K562 (cell line): Measurements from ENCODE around the gene UBE2H. TPM values are rescaled to one million over a fixed set of nuclear protein-coding genes. Genes with fewer than 3 reads are reported as not detected.

Source experiments
- ATAC-seq: fragments of 200-7000 bp; cut with Tn5 transposase; 3 replicates; pipeline ENCODE4 v1.9.1; 2020; ENCODE audit warnings: moderate library complexity
- BruUV-seq: library from RNA; stranded (reverse); fragments of 400-500 nt; replicated peaks from 2 replicates; lab custom pipeline; 2021; lab: Mats Ljungman, UMichigan
- CTCF ChIA-PET: fragments of 300-600 bp; formaldehyde crosslinking; extraction: SDS; loops from one replicate; lab custom pipeline; 2021; ENCODE audit warnings: low intra/inter-chr PET ratio; lab: Yijun Ruan, JAX
- POLR2A ChIA-PET: fragments of 300-600, 350-650 bp; sonication (Branson Sonifier 250); formaldehyde crosslinking; extraction: SDS; loops from one replicate; lab custom pipeline; 2021; ENCODE audit warnings: antibody characterized with exemption, inconsistent platforms; lab: Yijun Ruan, JAX
- DNase-seq, 4 experiments: peaks; one replicate each; pipeline versions ENCODE4 v3.0.0 to v3.0.0-alpha.2; 2011 to 2018; ENCODE audit warnings: low spot score in 3 of 4, mixed read lengths in 3 of 4; ENCODE audit errors: extremely low read depth in 1 of 4
- FAIRE-seq: peaks from 2 replicates; lab custom pipeline; 2011; peaks lifted over from hg19 to GRCh38; lab: Jason Lieb, UNC
- H2AFZ ChIP-seq: 2 replicates; pipeline ENCODE4 v1.6.0; 2011; ENCODE audit warnings: low read depth, low read length, control low read depth, inconsistent platforms
- H3K27ac ChIP-seq: fragments of 200-600 bp; 3 replicates; pipeline ENCODE4 v1.8.0; 2011; ENCODE audit warnings: low read depth, mild to moderate bottlenecking, control low read depth, inconsistent platforms, low read length, moderate library complexity, mixed read lengths; ENCODE audit errors: extremely low read depth
- H3K27me3 ChIP-seq, 2 experiments: fragments of 300-600 bp in 1 of 2; 2 replicates in 1 of 2; 3 replicates in 1 of 2; pipeline versions ENCODE4 v1.6.0 to v1.8.0; 2011; ENCODE audit warnings: inconsistent platforms in 2 of 2, low read length in 2 of 2, mild to moderate bottlenecking in 1 of 2, mixed read lengths in 1 of 2, moderate library complexity in 1 of 2; ENCODE audit not compliant: control insufficient read depth in 2 of 2, insufficient read depth in 2 of 2
- H3K36me3 ChIP-seq: fragments of 300-600 bp; 3 replicates; pipeline ENCODE4 v1.8.0; 2011; ENCODE audit warnings: mild to moderate bottlenecking, low read length, inconsistent platforms; ENCODE audit not compliant: control insufficient read depth, insufficient read depth
- H3K4me1 ChIP-seq, 2 experiments: fragments of 200-600 bp in 1 of 2; replicated peaks in 1 of 2; 2 replicates in 1 of 2; 3 replicates in 1 of 2; pipeline versions ENCODE4 v1.5.1 to v1.8.0; 2011; ENCODE audit warnings: inconsistent platforms in 2 of 2, low read length in 2 of 2, mild to moderate bottlenecking in 1 of 2, mixed read lengths in 1 of 2, moderate library complexity in 1 of 2; ENCODE audit not compliant: control insufficient read depth in 2 of 2, insufficient read depth in 2 of 2
- H3K4me2 ChIP-seq: 2 replicates; pipeline ENCODE4 v1.6.1; 2011; ENCODE audit warnings: low read length, control low read depth, inconsistent platforms, mixed read lengths; ENCODE audit not compliant: insufficient read depth
- H3K4me3 ChIP-seq: fragments of 200-600 bp; sonication (generic), shearing (Covaris generic); 2 replicates; pipeline ENCODE4 v1.5.1; 2016; ENCODE audit warnings: control low read depth, inconsistent platforms
- H3K79me2 ChIP-seq: fragments of 200-600 bp; 3 replicates; pipeline ENCODE4 v1.8.0; 2011; ENCODE audit warnings: low read length, inconsistent platforms; ENCODE audit not compliant: control insufficient read depth, insufficient read depth
- H3K9ac ChIP-seq, 2 experiments: 2 replicates each; pipeline versions ENCODE4 v1.6.0 to v1.6.1; 2011; ENCODE audit warnings: low read depth in 2 of 2, low read length in 2 of 2, control low read depth in 1 of 2, inconsistent platforms in 1 of 2, mild to moderate bottlenecking in 1 of 2, mixed read lengths in 1 of 2; ENCODE audit not compliant: insufficient read depth in 1 of 2
- H3K9me1 ChIP-seq: one replicate; pipeline ENCODE4 v1.6.0; 2011; ENCODE audit warnings: inconsistent platforms, mild to moderate bottlenecking, low read length, moderate library complexity; ENCODE audit not compliant: control insufficient read depth, insufficient read depth
- H3K9me3 ChIP-seq: replicated peaks from 2 replicates; pipeline ENCODE4 v1.5.1; 2011; ENCODE audit warnings: low read depth, low read length, inconsistent platforms; ENCODE audit not compliant: control insufficient read depth, insufficient read depth
- H4K20me1 ChIP-seq: replicated peaks from 2 replicates; pipeline ENCODE4 v1.6.1; 2011; ENCODE audit warnings: low read length, inconsistent platforms, mixed read lengths; ENCODE audit not compliant: control insufficient read depth, insufficient read depth
- CEBPG ChIP-seq, 3 experiments: fragments of 200-800 bp in 1 of 3; sonication (Bioruptor generic) in 1 of 3; sonication (generic) in 1 of 3; formaldehyde crosslinking in 1 of 3; IDR thresholded peaks in 2 of 3; conservative IDR thresholded peaks in 1 of 3; 2 replicates each; pipeline versions ENCODE4 v1.6.1 to v1.8.0; 2016 to 2022; ENCODE audit warnings: missing compliant biosample characterization in 2 of 3, missing genetic modification characterization in 2 of 3, mild to moderate bottlenecking in 1 of 3, missing genetic modification reagents in 1 of 3
- MEIS2 ChIP-seq: fragments of 450-650 bp; IDR thresholded peaks from 2 replicates; pipeline ENCODE4 v1.6.1; 2014; ENCODE audit warnings: mild to moderate bottlenecking; ENCODE audit not compliant: partially characterized antibody
- NRF1 ChIP-seq, 2 experiments: fragments of 450-650 bp; IDR thresholded peaks in 1 of 2; conservative IDR thresholded peaks in 1 of 2; 2 replicates each; pipeline ENCODE4 v1.6.1; 2014; ENCODE audit warnings: mild to moderate bottlenecking in 2 of 2
- SRSF7 ChIP-seq: fragments of 200-400 bp; formaldehyde crosslinking; optimal IDR thresholded peaks from 2 replicates; pipeline ENCODE3; 2017; ENCODE audit warnings: mild to moderate bottlenecking, low read depth, low read length
- ZNF133 ChIP-seq: fragments of 250-450 bp; sonication (Bioruptor Pico); IDR thresholded peaks from 2 replicates; pipeline ENCODE4 v1.4.0; 2020; ENCODE audit warnings: mild to moderate bottlenecking
- ZNF408 ChIP-seq: fragments of 250-450 bp; sonication (Bioruptor Pico); IDR thresholded peaks from 2 replicates; pipeline ENCODE4 v1.4.0; 2020; ENCODE audit warnings: low read depth, mild to moderate bottlenecking, moderate library complexity
- WGBS: fragments of 100-300 bp; shearing (Covaris generic); methylation state at CpG from one replicate; pipeline ENCODE4 v1.1.6; 2016; ENCODE audit warnings: low coverage, mixed read lengths; ENCODE audit not compliant: insufficient coverage; ENCODE audit errors: missing lambda C conversion rate; 5-methylcytosine and 5-hydroxymethylcytosine counted together
- in situ Hi-C: fragments of 300-500 bp; cut with MboI; formaldehyde crosslinking; loops from 4 replicates; pipeline ENCODE4 v1.15.0; 2018; ENCODE audit warnings: inconsistent platforms, mixed read lengths
- intact Hi-C: fragments of 100-400 bp; cut with micrococcal nuclease; formaldehyde crosslinking; loops from 2 replicates; pipeline ENCODE4 v1.14.2; 2022
- polyA plus RNA-seq, 8 experiments: library from polyadenylated mRNA; depleted of rRNA in 4 of 8; stranded (reverse) in 5 of 8; unstranded in 3 of 8; fragments of >200 nt; fragmentation: Nextera tagmentation in 2 of 8; fragmentation: Illumina TruSeq in 1 of 8; extraction: Ambion mirVana in 2 of 8; extraction: Trizol in 1 of 8; gene quantifications; 2 replicates each; pipeline versions ENCODE4 v1.2.1 to v1.2.3, GENCODE V29; 2011 to 2014; ENCODE audit warnings: inconsistent platforms in 1 of 8, missing spikeins in 1 of 8
- total RNA-seq, 7 experiments: library from RNA; depleted of rRNA in 6 of 7; stranded (reverse); fragments of >200 nt in 6 of 7; fragmentation: Illumina TruSeq in 2 of 7; extraction: Trizol in 2 of 7; gene quantifications; 2 replicates each; pipeline versions ENCODE4 v1.2.1 to v1.2.3, GENCODE V29; 2011 to 2021; ENCODE audit warnings: low replicate concordance in 1 of 7
- TF ChIP-seq, protein P1 (sequence below): IDR thresholded peaks from 2 replicates; pipeline ENCODE4 v1.6.1; 2011; ENCODE audit warnings: borderline replicate concordance, low read depth, mild to moderate bottlenecking, moderate library complexity, low read length; ENCODE audit not compliant: insufficient read depth, poor library complexity, severe bottlenecking
- TF ChIP-seq, protein P2 (sequence below): sonication (generic); formaldehyde crosslinking; IDR thresholded peaks from 2 replicates; pipeline ENCODE4 v1.8.0; 2022; ENCODE audit warnings: missing genetic modification reagents, mild to moderate bottlenecking, moderate library complexity, borderline replicate concordance
- TF ChIP-seq, protein P3 (sequence below), 2 experiments: fragments of 250-450 bp in 1 of 2; fragments of 450-650 bp in 1 of 2; sonication (Bioruptor Pico) in 1 of 2; IDR thresholded peaks; 2 replicates each; pipeline versions ENCODE4 v1.6.1 to v1.8.0; 2016 to 2021; ENCODE audit warnings: mild to moderate bottlenecking in 2 of 2, moderate library complexity in 2 of 2, missing compliant biosample characterization in 1 of 2, missing genetic modification characterization in 1 of 2
- TF ChIP-seq, protein P4 (sequence below): fragments of 250-450 bp; sonication (Bioruptor Pico); IDR thresholded peaks from 2 replicates; pipeline ENCODE4 v1.8.0; 2022; ENCODE audit warnings: inconsistent platforms
- TF ChIP-seq, protein P5 (sequence below): fragments of 450-650 bp; IDR thresholded peaks from 2 replicates; pipeline ENCODE4 v1.6.1; 2016

UBE2H gene
- total and polyA plus RNA-seq, 9 of the 15 experiments (the other 6 are each of a cell fraction or from before 2014, with no cell fraction given): 6.3 to 33.0 (median 13.3) TPM

DNA sequence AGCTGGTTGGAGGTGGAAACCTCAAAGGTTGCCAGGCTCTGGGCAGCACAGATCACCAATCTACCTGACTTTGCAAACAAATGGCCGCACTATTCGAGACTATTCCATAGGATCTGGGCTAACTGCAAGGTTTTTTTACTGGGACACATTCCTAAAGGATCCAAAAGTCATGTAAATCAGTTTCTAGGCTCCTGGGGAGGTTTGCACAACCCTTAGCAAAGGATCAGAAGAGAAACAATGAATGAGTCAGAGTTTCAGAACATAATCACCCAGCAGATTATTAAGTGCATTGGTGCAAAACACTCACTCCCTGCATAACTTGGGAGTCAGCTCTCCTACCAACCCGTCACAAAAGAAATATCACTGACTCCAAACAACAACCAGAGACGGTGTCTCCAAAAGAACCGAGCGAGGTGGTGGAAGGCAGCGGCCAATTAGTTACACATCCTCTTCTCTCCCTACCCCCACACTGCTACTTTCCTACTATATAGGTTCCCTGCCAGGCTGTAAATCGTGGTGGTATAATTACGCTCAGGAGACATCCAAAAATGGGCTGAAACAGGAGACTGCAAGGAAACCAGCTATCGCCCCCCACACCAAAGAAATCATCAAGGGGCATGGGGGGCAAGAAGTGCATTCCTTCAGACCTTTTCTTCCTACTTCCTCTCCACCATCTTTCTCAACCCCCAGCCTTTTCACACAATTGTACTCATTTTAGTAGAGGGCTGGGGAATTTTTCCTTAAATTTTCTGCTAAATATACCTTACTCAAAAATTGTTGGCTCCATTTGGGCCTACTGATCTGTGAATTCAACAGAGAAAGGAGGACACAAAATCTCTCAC is 3.2 kb downstream of the UBE2H start:
- Histone ChIP-seq H3K4me3 (no peak overlapping the region), H3K4me2 (peak overlapping the region; percentile 61), H3K9me3 (no peaks in the 10 kb centered on the region), H3K27ac (peak overlapping the region; percentile 12; the same call in 2 of the 3 replicates), H2AFZ (peak overlapping the region; percentile 63), H3K9me1 (no peaks in the 10 kb centered on the region), H4K20me1 (peaks cover 4% of the 10 kb centered on the region; the same call in 1 of the 2 replicates), H3K36me3 (no peaks in the 10 kb centered on the region), H3K27me3 (no peaks in the 10 kb centered on the region), H3K4me1 (peaks cover 46 to 51% of the 10 kb centered on the region in 2 experiments), H3K9ac (peak overlapping the region; percentile 1 to 3; a peak in 1 of 4 replicates), H3K79me2 (peaks cover 21% of the 10 kb centered on the region)
- in situ Hi-C loops (no loop called here), intact Hi-C loops (loop anchor here (2.0 to 5.0 kb wide), 3 partner anchors 69 to 119 kb away; no protein-coding TSS in a partner anchor)
- POLR2A ChIA-PET: interaction anchor here (0.5 to 2.5 kb wide), 13 partner anchors 9 to 347 kb away, joined by 3 to 19 read pairs (median 3); no protein-coding TSS in a partner anchor
- BruUV-seq: no TSS peak
- ATAC-seq (no peak), FAIRE-seq (no peak), DNase-seq (peak in 1 of 4 experiments; percentile 10)
- WGBS: 61% methylated on average over 10 of the region's 10 CpGs
- CTCF ChIA-PET: interaction anchor here (0.5 kb wide), 1 partner anchor 101 kb away, joined by 3 read pairs; no protein-coding TSS in a partner anchor
- TF ChIP-seq ZNF408 (CRISPR knock-in tag): no peak
- TF ChIP-seq, protein P1, sequence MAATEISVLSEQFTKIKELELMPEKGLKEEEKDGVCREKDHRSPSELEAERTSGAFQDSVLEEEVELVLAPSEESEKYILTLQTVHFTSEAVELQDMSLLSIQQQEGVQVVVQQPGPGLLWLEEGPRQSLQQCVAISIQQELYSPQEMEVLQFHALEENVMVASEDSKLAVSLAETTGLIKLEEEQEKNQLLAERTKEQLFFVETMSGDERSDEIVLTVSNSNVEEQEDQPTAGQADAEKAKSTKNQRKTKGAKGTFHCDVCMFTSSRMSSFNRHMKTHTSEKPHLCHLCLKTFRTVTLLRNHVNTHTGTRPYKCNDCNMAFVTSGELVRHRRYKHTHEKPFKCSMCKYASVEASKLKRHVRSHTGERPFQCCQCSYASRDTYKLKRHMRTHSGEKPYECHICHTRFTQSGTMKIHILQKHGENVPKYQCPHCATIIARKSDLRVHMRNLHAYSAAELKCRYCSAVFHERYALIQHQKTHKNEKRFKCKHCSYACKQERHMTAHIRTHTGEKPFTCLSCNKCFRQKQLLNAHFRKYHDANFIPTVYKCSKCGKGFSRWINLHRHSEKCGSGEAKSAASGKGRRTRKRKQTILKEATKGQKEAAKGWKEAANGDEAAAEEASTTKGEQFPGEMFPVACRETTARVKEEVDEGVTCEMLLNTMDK: no peak
- TF ChIP-seq, protein P2, sequence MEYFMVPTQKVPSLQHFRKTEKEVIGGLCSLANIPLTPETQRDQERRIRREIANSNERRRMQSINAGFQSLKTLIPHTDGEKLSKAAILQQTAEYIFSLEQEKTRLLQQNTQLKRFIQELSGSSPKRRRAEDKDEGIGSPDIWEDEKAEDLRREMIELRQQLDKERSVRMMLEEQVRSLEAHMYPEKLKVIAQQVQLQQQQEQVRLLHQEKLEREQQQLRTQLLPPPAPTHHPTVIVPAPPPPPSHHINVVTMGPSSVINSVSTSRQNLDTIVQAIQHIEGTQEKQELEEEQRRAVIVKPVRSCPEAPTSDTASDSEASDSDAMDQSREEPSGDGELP (CRISPR knock-in tag): no peak
- TF ChIP-seq ZNF133 (CRISPR knock-in tag): no peak
- TF ChIP-seq SRSF7: no peak
- peak; percentile 6; the same call in 1 of the 2 replicates for TF ChIP-seq CEBPG (CRISPR knock-in tag; IDR thresholded peaks at IDR 0.05)
- TF ChIP-seq CEBPG (tag; conservative IDR thresholded peaks at IDR 0.05 in 1 of 2, IDR thresholded peaks at IDR 0.05 in 1 of 2): 0 out of 4 replicates have a peak, but pooled peaks of 1 of the 2 experiments have one; percentile 13
- TF ChIP-seq, protein P3, sequence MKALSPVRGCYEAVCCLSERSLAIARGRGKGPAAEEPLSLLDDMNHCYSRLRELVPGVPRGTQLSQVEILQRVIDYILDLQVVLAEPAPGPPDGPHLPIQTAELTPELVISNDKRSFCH (CRISPR knock-in tag; IDR thresholded peaks at IDR 0.05): no peak
- TF ChIP-seq, protein P3 (tag; IDR thresholded peaks at IDR 0.05): no peak
- TF ChIP-seq, protein P4, sequence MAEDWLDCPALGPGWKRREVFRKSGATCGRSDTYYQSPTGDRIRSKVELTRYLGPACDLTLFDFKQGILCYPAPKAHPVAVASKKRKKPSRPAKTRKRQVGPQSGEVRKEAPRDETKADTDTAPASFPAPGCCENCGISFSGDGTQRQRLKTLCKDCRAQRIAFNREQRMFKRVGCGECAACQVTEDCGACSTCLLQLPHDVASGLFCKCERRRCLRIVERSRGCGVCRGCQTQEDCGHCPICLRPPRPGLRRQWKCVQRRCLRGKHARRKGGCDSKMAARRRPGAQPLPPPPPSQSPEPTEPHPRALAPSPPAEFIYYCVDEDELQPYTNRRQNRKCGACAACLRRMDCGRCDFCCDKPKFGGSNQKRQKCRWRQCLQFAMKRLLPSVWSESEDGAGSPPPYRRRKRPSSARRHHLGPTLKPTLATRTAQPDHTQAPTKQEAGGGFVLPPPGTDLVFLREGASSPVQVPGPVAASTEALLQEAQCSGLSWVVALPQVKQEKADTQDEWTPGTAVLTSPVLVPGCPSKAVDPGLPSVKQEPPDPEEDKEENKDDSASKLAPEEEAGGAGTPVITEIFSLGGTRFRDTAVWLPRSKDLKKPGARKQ (CRISPR knock-in tag): no peak
- TF ChIP-seq, protein P5, sequence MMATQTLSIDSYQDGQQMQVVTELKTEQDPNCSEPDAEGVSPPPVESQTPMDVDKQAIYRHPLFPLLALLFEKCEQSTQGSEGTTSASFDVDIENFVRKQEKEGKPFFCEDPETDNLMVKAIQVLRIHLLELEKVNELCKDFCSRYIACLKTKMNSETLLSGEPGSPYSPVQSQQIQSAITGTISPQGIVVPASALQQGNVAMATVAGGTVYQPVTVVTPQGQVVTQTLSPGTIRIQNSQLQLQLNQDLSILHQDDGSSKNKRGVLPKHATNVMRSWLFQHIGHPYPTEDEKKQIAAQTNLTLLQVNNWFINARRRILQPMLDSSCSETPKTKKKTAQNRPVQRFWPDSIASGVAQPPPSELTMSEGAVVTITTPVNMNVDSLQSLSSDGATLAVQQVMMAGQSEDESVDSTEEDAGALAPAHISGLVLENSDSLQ: no peak
- TF ChIP-seq MEIS2: no peak
- TF ChIP-seq NRF1 (conservative IDR thresholded peaks at IDR 0.05 in 1 of 2, IDR thresholded peaks at IDR 0.05 in 1 of 2): no peak
